GM21529 (cell line): ENCODE measurements around the gene DFFA.
"Not testable (repeated sequence)": the region's sequence is repeated elsewhere in the genome, so short reads cannot be mapped to it uniquely, and the experiment has no call there.

Experiments
- ATAC-seq: cut with Tn5 transposase; IDR thresholded peaks from one replicate; pipeline ENCODE4 v1.9.1; 2021; ENCODE audit not compliant: unreplicated experiment

DFFA gene

DNA sequence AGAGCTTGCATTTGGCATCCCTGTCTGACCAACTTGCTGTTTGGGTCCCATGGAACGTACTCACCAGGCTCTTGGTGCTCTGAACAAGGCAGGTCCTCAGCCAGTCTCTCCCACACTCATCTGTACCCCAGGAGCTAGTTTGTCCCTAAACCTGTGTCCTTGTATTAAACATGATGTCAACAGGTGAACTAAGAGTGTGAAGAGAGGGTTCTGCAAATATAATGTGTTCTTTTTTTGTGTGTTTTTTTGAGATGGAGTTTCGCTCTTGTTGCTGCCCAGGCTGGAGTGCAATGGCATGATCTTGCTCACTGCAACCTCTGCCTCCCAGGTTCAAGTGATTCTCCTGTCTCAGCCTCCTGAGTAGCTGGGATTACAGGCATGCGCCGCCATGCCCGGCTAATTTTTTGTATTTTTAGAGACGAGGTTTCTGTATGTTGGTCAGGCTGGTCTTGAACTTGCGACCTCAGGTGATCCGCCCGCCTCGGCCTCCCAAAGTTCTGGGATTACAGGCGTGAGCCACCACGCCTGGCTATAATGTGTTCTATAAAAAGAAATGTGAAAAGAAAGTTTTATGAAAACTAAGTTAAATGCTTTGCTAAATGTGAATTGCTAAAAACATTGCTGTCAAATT is 33.8 kb upstream of the DFFA start:
- ATAC-seq: not testable (repeated sequence)

- no peak for ATAC-seq
These were observed 31.9 kb upstream of the DFFA start for GRCh38 chr1:10504249-10504648.

GRCh38 chr1:10502206-10502605 is 29.9 kb upstream of the DFFA start:
- no peak for ATAC-seq

GRCh38 chr1:10498231-10498630 is 25.9 kb upstream of the DFFA start:
- no peak for ATAC-seq

GRCh38 chr1:10497109-10497508 is 24.8 kb upstream of the DFFA start:
- no peak for ATAC-seq

GRCh38 chr1:10495952-10496351 is 23.6 kb upstream of the DFFA start:
- ATAC-seq: no peak

GRCh38 chr1:10495475-10495817 is 23.1 kb upstream of the DFFA start:
- ATAC-seq: no peak

DNA sequence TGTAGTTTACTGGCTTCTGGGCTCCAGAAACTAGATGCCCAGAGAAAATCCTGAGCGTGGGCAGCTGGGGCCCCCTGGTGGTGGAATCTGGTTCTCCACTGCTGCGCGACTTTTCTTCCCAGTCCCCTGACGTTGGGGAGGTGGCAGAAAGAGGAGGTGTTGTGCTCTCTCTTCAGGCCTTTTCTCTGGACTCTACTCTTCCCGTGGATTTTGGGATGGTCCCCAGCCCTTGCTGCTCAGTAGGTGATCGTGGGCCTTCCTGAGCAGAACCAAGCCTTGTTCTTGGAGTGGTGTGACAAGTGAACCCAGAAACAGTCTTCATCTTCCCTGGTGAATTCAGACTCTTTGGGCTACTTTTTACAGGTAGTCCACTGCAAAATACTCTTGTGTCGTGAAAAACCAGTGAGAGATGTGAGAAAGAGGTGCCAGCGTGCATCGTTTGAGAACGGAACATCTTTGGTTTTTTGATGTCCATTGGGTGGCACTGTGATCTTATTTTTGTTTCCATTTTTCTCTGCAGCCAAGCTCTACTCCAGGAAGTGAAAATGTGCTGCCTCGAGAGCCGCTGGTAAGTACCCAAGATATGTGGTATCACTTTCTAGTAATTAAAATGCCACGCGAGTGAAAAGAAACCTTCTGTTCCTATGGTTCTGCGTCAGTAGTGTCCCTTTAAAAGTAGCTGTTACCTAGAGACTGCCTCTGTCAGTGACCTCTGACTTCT is 22.6 kb upstream of the DFFA start:
- peak; percentile 81 for ATAC-seq

DNA sequence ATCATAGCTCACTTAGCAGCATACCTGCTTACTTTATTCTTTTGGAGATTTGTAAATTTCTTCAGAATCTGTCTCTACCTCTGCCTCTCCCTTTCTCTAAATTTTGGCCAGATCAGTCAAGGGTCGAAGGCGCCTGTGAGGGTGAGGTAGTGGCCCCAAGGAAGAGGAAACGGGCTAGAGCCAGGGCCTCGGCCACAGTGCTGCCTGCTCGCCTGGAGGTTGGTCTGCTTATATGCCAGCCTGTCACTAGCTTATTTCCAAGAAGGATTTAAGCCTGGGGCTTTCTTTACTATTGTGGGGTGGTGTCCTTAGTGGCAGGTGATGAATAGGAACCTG is 22.1 kb upstream of the DFFA start:
- no peak for ATAC-seq

GRCh38 chr1:10490286-10490970 is 18.1 kb upstream of the DFFA start:
- no peak for ATAC-seq

DNA sequence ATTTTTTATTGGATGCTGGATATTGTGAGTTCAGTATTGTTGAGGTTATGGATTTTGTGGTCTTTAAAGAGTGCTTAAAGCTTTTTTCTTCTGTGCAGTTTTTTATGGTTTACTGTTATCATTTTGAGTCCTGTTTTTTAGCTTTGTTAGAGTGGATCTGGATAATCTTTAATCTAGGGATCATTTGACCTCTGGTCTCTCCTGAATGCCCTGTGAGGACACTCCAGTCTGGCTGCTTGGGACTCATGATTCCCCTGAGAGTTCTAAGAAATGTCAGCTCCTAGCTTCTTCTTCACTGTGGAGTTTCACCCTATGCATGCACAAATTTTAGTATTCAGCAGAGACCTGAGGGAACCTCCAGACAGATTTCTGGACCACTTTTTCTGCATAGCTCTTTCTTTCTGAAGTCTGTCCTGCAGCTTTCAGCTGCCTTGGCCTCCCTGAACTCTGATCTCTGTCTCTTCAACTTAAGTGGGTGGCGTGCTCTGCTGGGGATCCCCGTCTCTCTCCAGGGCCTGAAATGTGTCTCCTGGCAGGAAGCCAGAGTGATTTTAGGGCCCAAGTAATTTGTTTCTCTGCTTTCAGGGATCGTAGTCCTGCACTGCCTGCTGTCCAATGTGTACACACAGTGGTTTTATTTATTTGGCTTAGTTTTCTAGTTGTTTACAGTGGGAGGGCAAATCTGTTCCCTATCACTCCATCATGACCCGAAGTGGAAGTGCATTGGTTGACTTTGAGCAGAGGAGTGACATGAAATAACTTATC is 17.1 kb upstream of the DFFA start:
- ATAC-seq: no peak

DNA sequence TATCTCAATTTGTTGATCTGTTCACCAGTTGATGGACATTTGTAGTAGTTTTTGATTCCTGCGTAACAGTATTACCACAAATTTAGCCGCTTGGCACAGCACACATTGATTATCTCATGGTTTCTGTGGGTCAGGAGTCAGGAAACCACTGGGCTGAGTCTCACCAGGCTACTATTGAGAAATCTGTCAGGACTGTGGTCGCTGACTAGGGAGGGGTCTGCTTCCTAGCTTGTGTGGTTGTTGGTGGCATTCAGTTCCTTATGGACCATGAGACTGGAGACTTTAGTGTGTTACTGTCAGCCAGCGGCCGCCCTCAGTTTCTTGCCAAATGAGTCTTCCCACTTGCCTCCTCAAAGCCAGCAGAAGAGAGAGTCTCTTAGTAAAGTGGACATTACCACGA is 12.2 kb upstream of the DFFA start:
- ATAC-seq: no peak

DNA sequence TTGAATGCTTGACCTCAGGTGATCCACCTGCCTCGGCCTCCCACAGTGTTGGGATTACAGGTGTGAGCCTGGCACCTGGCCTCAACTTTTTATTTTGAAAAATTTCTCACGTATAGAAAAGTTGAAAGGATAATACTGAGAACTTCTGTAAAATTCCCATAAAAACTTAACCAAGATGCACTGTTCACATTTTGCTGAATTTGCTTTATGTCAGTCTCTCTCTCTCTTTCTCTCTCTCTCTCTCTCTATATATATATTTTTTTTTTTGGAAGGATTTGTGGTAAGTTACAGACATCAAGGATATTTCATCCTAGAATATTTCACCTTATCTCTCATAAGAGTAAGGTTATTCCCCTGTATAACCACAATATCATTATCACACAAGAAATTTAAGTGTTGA is 8.3 kb upstream of the DFFA start:
- ATAC-seq: no peak

DNA sequence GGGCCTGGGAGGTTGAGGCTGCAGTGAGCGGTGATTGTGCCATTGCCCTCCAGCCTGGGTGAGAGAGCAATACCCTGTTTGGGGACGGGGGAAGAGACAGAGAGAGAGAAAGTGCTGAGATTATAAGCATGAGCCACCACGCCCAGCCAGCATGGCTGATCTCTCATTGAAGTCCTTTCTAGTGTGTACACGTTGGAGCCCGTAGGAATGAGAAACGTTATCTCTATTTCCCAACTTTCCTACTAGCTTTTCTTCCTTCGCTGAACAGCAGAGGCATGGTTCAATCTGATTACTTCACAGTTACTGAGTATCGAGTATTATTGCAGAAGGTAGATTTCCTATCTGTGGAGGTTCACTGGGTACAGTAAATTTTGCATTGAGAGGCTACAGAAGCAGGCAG is 7.0 kb upstream of the DFFA start:
- ATAC-seq: no peak

DNA sequence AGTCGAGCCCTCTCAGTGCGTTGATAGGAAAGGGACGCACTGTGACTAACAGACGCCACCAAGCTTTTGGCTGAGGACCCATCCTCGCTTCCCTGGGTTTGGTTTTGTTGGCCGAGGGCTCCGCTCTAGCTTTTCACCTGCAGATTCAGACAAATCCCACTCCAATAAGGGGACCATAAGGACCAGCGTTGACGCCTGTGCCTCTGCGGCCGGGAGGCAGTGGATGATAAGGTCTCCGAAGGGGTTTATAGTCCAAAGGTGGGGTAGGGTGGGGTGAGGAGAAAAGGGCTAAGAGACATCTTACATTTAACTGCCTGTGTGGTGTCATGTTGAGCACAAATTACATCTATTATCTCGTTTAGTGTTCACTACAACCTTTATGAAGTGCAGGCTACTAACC is 3.2 kb upstream of the DFFA start:
- no peak for ATAC-seq

DNA sequence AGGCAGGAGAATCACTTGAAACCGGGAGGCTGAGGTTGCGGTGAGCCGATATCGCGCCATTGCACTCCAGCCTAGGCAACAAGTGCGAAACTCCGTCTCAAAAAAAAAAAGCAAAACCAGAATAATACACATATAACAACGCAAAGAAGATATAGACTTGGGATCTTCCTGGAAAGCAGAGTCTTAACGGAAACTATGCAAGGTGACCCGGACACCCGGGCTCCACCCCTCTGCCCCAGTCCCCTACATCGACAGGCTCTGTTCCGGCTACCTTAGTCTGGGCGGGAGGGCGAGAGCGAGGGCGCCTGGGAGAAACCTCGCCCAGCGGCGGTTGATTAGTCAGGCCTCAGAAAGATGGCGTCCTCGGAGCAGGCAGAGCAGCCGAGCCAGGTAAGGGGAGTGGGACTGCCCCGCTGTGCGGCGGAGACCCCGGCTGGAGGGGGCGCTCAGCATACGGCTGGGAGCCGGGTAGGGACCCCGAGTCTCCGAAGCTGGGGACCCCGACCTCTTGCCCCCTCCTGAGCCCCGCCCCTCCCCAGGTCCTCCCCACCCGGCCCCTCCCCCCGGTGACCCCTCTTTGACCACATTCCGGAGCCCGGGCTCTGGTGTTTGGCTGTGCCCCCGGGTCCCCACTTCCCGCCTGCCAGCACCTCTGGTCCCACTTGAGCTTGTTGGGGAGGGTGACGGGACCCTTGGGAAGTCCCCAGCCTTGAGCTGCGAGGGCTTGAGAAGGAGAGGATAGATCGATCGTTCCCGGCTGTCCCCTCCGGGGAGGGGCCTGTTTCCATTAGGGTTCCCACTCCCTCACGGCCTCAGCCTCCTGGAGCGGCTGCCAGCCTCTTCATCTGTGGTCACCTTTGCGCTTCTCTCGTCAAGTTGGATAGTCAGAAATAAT is 2.5 kb upstream of the DFFA start, which contains the start of gene PEX14:
TSS of gene PEX14 (plus strand) at position 338 of the 895 bp plus-strand sequence. CDS start at position 355, 17 bp downstream.
- ATAC-seq: peak; percentile 63

DNA sequence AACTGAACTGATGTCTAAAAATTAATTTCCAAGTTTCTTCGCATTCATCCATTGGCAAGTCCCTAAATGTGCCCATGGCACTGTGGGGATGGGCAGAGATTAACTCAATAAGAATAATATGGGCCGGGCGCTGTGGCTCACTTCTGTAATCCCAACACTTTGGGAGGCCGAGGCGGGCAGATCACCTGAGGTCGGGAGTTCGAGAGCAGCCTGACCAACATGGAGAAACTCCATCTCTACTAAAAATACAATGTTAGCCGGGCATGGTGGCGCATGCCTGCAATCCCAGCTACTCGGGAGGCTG is 1.9 kb upstream of the DFFA start:
- ATAC-seq: not testable (repeated sequence)

- no peak for ATAC-seq
These were observed 926 bp upstream of the DFFA start for GRCh38 chr1:10473145-10473765.

DNA sequence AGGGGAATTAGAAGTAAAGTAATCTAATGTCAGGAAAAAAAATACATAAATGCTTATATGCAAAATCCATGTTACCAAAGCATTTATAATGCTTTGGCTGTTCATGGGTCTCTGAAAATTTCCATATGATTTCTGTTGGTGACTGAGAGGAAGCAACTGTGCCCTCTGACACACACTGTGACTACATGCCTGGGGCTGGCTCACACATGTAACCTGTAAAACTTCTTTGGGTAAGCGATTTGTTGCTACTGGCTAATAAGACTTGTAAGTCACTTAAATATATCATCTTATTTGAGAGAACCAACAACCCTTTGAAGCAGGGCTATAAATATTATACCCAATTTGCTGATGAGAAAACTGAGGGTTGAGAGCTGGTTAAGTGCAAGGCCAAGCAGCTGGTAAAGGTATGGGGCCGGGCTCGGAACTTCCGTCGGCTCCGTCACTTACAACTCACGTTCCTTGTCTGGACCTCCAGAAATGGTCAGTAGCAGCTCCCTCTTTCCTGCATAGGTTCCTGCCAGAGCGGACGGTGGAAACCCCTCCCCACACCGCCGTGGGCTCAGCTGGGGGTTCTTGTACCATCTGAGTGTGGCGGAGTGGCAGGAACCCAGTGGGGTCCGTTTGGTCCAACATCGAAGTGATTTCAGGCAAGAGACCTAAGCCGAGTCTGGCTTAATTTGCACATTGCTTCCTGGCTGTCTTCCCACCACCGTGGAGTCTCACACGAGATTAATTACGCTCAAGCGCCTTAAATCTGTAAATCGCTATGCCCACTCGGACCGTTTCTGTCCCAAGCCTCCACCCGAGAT is 714 bp downstream of the DFFA start:
- no peak for ATAC-seq

- ATAC-seq: no peak
These were observed 2.3 kb downstream of the DFFA start for GRCh38 chr1:10470043-10470442.
